ENCODE data around the gene ATP8B4. TPM values are rescaled to one million over a fixed set of nuclear protein-coding genes. Genes with fewer than 3 reads are reported as not detected.

The ATP8B4 gene
- total RNA-seq, 1 experiment from 2014 or later, result not detected

DNA sequence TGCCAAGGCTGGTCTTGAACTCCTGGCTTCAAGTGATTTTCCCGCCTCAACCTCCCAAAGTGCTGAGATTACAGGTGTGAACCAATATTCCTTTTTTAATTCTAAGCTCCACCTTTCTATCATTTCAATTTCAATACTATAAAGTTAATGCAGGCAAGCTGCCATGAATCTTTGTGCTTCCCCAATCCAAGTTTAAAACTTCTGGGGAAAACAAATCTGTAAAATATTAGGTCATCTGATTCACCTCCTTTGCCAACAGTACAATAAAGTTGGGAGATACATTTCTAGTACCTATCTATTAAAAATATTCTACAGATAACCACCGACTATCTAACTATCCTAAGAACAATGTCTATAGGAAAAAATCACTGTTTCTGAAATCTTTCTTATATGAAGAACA lies 102.1 kb downstream of the ATP8B4 start:
- Histone ChIP-seq H3K9me3 (ENCODE audit: control insufficient read depth, insufficient read depth, low read depth, low read length) (no peaks in the 10 kb centered on the region), H3K27ac (ENCODE audit: low read length) (no peak overlapping the region), H3K36me3 (ENCODE audit: control insufficient read depth, insufficient read depth, low read length) (no peaks in the 10 kb centered on the region), H3K4me1 (ENCODE audit: control insufficient read depth, insufficient read depth, low read length) (no peaks in the 10 kb centered on the region), H3K27me3 (ENCODE audit: control insufficient read depth, insufficient read depth, low read length) (no peaks in the 10 kb centered on the region), H3K4me3 (ENCODE audit: low read depth in 2 of 2, low read length in 2 of 2) (no peak overlapping the region)
- ChIA-PET CTCF (no interaction called here), POLR2A (no interaction called here)
- intact Hi-C loops (cut with micrococcal nuclease; ENCODE audit: unreplicated experiment), result no loop called here
- BruUV-seq (replicated peaks), result no TSS peak
- DNase-seq (ENCODE audit: low read depth, low spot score) (no peak), ATAC-seq (no peak)
- in situ Hi-C loops (cut with HindIII; ENCODE audit: low pct_unique_long_range_greater_than_20kb, low sequenced_read_pairs), result no loop called here
- TF ChIP-seq, protein P1, sequence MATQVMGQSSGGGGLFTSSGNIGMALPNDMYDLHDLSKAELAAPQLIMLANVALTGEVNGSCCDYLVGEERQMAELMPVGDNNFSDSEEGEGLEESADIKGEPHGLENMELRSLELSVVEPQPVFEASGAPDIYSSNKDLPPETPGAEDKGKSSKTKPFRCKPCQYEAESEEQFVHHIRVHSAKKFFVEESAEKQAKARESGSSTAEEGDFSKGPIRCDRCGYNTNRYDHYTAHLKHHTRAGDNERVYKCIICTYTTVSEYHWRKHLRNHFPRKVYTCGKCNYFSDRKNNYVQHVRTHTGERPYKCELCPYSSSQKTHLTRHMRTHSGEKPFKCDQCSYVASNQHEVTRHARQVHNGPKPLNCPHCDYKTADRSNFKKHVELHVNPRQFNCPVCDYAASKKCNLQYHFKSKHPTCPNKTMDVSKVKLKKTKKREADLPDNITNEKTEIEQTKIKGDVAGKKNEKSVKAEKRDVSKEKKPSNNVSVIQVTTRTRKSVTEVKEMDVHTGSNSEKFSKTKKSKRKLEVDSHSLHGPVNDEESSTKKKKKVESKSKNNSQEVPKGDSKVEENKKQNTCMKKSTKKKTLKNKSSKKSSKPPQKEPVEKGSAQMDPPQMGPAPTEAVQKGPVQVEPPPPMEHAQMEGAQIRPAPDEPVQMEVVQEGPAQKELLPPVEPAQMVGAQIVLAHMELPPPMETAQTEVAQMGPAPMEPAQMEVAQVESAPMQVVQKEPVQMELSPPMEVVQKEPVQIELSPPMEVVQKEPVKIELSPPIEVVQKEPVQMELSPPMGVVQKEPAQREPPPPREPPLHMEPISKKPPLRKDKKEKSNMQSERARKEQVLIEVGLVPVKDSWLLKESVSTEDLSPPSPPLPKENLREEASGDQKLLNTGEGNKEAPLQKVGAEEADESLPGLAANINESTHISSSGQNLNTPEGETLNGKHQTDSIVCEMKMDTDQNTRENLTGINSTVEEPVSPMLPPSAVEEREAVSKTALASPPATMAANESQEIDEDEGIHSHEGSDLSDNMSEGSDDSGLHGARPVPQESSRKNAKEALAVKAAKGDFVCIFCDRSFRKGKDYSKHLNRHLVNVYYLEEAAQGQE (IDR thresholded peaks at IDR 0.05; ENCODE audit: insufficient read depth in 1 of 2, low read depth in 2 of 2, low read length in 1 of 2), result no peak
- TF ChIP-seq POLR2AphosphoS5 (IDR thresholded peaks at IDR 0.05; ENCODE audit: low read depth, low read length) (no peak), SIN3A (IDR thresholded peaks at IDR 0.05; ENCODE audit: borderline replicate concordance, insufficient read depth, low read depth, low read length) (no peak), TCF7L2 (IDR thresholded peaks at IDR 0.05; ENCODE audit: low read depth, low read length) (no peak)
- TF ChIP-seq, protein P2, sequence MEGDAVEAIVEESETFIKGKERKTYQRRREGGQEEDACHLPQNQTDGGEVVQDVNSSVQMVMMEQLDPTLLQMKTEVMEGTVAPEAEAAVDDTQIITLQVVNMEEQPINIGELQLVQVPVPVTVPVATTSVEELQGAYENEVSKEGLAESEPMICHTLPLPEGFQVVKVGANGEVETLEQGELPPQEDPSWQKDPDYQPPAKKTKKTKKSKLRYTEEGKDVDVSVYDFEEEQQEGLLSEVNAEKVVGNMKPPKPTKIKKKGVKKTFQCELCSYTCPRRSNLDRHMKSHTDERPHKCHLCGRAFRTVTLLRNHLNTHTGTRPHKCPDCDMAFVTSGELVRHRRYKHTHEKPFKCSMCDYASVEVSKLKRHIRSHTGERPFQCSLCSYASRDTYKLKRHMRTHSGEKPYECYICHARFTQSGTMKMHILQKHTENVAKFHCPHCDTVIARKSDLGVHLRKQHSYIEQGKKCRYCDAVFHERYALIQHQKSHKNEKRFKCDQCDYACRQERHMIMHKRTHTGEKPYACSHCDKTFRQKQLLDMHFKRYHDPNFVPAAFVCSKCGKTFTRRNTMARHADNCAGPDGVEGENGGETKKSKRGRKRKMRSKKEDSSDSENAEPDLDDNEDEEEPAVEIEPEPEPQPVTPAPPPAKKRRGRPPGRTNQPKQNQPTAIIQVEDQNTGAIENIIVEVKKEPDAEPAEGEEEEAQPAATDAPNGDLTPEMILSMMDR (IDR thresholded peaks at IDR 0.05), result no peak

DNA sequence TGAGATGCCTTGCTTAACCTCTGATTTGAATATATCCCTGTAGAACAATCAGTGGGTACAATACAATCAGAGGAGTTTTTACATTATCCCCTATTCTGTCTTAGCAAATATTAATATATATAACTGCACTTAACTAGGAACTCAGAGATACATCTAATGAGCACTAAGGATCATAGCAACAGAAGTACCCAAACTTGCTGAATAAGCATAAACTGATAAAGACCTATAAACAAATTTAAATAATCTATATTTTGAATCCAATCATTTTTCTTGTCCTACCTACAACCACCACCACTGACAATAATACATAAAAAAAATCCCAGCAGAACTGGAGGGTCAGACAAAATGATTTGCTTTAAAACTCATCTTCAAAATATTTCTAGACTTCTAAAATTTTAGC lies 106.2 kb downstream of the ATP8B4 start:
- CTCF ChIA-PET, result no interaction called here
- TF ChIP-seq, protein P2 (IDR thresholded peaks at IDR 0.05), result no peak
- no peak for TF ChIP-seq TCF7L2 (IDR thresholded peaks at IDR 0.05; ENCODE audit: low read depth, low read length)
- TF ChIP-seq SIN3A (IDR thresholded peaks at IDR 0.05; ENCODE audit: borderline replicate concordance, insufficient read depth, low read depth, low read length), result no peak
- TF ChIP-seq POLR2AphosphoS5 (IDR thresholded peaks at IDR 0.05; ENCODE audit: low read depth, low read length), result no peak
- TF ChIP-seq, protein P1 (IDR thresholded peaks at IDR 0.05; ENCODE audit: insufficient read depth in 1 of 2, low read depth in 2 of 2, low read length in 1 of 2), result no peak
- intact Hi-C loops (cut with micrococcal nuclease; ENCODE audit: unreplicated experiment), result no loop called here

More for the DNA sequence above, 106.2 kb downstream of the ATP8B4 start:
- POLR2A ChIA-PET, result no interaction called here
- no TSS peak for BruUV-seq (replicated peaks)
- no peaks in the 10 kb centered on the region for H3K36me3 ChIP-seq (ENCODE audit: control insufficient read depth, insufficient read depth, low read length)
- H3K9me3 ChIP-seq (ENCODE audit: control insufficient read depth, insufficient read depth, low read depth, low read length), result no peaks in the 10 kb centered on the region
- H3K27ac ChIP-seq (ENCODE audit: low read length), result no peak overlapping the region
- in situ Hi-C loops (cut with HindIII; ENCODE audit: low pct_unique_long_range_greater_than_20kb, low sequenced_read_pairs), result no loop called here
- DNase-seq (ENCODE audit: low read depth, low spot score) (no peak), ATAC-seq (no peak)
- no peaks in the 10 kb centered on the region for H3K4me1 ChIP-seq (ENCODE audit: control insufficient read depth, insufficient read depth, low read length)
- H3K4me3 ChIP-seq (ENCODE audit: low read depth in 2 of 2, low read length in 2 of 2), result no peak overlapping the region
- no peaks in the 10 kb centered on the region for H3K27me3 ChIP-seq (ENCODE audit: control insufficient read depth, insufficient read depth, low read length)

Data from Panc1 (cell line).